ENCODE data around the gene DRC1. TPM values are rescaled to one million over a fixed set of nuclear protein-coding genes. Genes with fewer than 3 reads are reported as not detected.

Gene DRC1
- total RNA-seq, 1 experiment from 2014 or later, result not detected

- Histone ChIP-seq H3K18ac (ENCODE audit: insufficient read length, low read depth, low read length) (no peak overlapping the region), H3T11ph (ENCODE audit: low read length) (no peak overlapping the region), H4K5ac (ENCODE audit: insufficient read length, low read depth, low read length) (no peak overlapping the region), H4K91ac (ENCODE audit: insufficient read length, low read depth, low read length) (no peak overlapping the region), H3K56ac (ENCODE audit: insufficient read length, low read depth, low read length) (no peak overlapping the region), H2BK12ac (ENCODE audit: insufficient read length, low read depth, low read length) (no peak overlapping the region), H4K20me1 (ENCODE audit: control insufficient read depth, insufficient read depth, insufficient read length) (no peaks in the 10 kb centered on the region), H3K4me1 (ENCODE audit: insufficient read depth, low read length) (no peaks in the 10 kb centered on the region), H3K79me2 (ENCODE audit: insufficient read depth, low read length) (peaks cover 17% of the 10 kb centered on the region; the same call in 1 of the 2 replicates), H3K9ac (ENCODE audit: extremely low read depth, insufficient read length, low read length) (no peak overlapping the region), H2AFZ (ENCODE audit: low read length) (no peak overlapping the region), H2BK15ac (ENCODE audit: low read depth, low read length) (no peak overlapping the region), H3K4me2 (ENCODE audit: insufficient read depth, insufficient read length, low read length) (no peak overlapping the region), H3K14ac (ENCODE audit: insufficient read depth, low read length) (no peak overlapping the region), H3K79me1 (ENCODE audit: insufficient read depth, low read depth, low read length, poor library complexity, severe bottlenecking) (peaks cover 16% of the 10 kb centered on the region), H2BK20ac (ENCODE audit: low read depth, low read length, poor library complexity, severe bottlenecking) (no peak overlapping the region), H3K27ac (ENCODE audit: insufficient read length, low read depth, low read length) (no peak overlapping the region), H2BK120ac (ENCODE audit: low read depth, low read length, poor library complexity, severe bottlenecking) (no peak overlapping the region), H2BK5ac (ENCODE audit: insufficient read length, low read length) (no peak overlapping the region), H2AK5ac (ENCODE audit: insufficient read length, low read length) (no peak overlapping the region), H3K4ac (ENCODE audit: low read depth, low read length) (no peak overlapping the region), H3K23ac (ENCODE audit: insufficient read length, low read depth, low read length) (no peak overlapping the region), H3K9me3 (ENCODE audit: control insufficient read depth, low read depth, low read length) (no peaks in the 10 kb centered on the region), H3K27me3 (ENCODE audit: insufficient read depth, low read length) (no peaks in the 10 kb centered on the region), H4K8ac (replicated peaks; ENCODE audit: insufficient read length, low read depth, low read length) (no peak overlapping the region), H3K23me2 (ENCODE audit: insufficient read length, low read depth, low read length, poor library complexity, severe bottlenecking) (no peaks in the 10 kb centered on the region)
- Mint-ChIP-seq H3K27me3 (ENCODE audit: low read depth) (no peaks in the 10 kb centered on the region), H3K36me3 (ENCODE audit: insufficient read depth in 1 of 3, low read depth in 3 of 3) (peaks cover 6 to 11% (median 11%) of the 10 kb centered on the region in 3 experiments; a peak in 6 of 7 replicates), H3K27ac (0 out of 7 replicates have a peak overlapping the region, but pooled peaks of 1 of the 3 experiments have one; percentile 38), H3K4me3 (no peak overlapping the region), H3K4me1 (peaks cover 0 to 5% of the 10 kb centered on the region in 2 experiments; a peak in 1 of 4 replicates), H3K9me3 (no peaks in the 10 kb centered on the region)
- no CpG with 5 or more reads among the region's 4 CpGs for WGBS (ENCODE audit: extremely low coverage, insufficient read length, low lambda C conversion rate)
- DNase-seq, result no peak
- TF ChIP-seq CTCF (conservative IDR thresholded peaks at IDR 0.05), result no peak
Observed at GRCh38 chr2:26363323-26363722, 38.4 kb upstream of the DRC1 start.
